ENCODE measurements around the gene CCDC141. TPM values are rescaled to one million over a fixed set of nuclear protein-coding genes. Genes with fewer than 3 reads are reported as not detected.

The CCDC141 gene
- total RNA-seq, 4 donors from 2014 or later = 4.3 to 8.1 (median 6.1) TPM

DNA sequence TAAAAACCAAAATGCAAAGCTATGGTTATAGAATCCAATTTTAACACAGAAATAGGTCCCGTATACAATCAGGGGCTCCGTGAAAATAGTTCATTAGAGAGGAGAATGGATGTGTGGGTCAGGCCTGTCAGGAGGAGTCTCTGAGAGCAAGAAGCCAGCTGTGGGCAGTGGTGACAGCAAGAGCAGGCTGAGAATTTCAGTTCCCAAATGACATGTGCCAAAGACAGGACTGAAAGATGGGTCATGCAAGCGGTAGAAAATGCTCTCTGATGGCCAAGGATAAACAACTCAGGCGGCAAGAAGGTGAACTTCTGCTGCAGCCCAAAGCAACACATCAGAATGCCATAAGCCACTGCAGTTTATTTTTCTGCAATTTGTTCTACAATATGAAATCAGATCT is 100.4 kb downstream of the CCDC141 start:
- no peak overlapping the region for H3K27ac ChIP-seq
- no peak overlapping the region for H3K4me3 ChIP-seq (replicated peaks in 1 of 3)
- DNase-seq = no peak
- H3K4me1 ChIP-seq = no peaks in the 10 kb centered on the region
- 82 to 89% methylated on average over 4 of the region's 4 CpGs for WGBS, 2 donors
- no peaks in the 10 kb centered on the region for H3K27me3 ChIP-seq
- H3K36me3 ChIP-seq = no peaks in the 10 kb centered on the region
- intact Hi-C loops (cut with DNase I) = no loop called here
- H3K9me3 ChIP-seq = no peaks in the 10 kb centered on the region
- TF ChIP-seq POLR2A (IDR thresholded peaks at IDR 0.05) (no peak), CTCF (IDR thresholded peaks at IDR 0.05) (no peak)

- no peaks in the 10 kb centered on the region for H3K4me1 ChIP-seq
- no peak overlapping the region for H3K4me3 ChIP-seq (replicated peaks in 1 of 3)
- WGBS, 2 donors = 78 to 87% methylated on average over 2 of the region's 2 CpGs
- no peak overlapping the region for H3K27ac ChIP-seq
- no peak for TF ChIP-seq POLR2A (IDR thresholded peaks at IDR 0.05)
- no peak for TF ChIP-seq CTCF (IDR thresholded peaks at IDR 0.05)
- intact Hi-C loops (cut with DNase I) = no loop called here
- H3K36me3 ChIP-seq = no peaks in the 10 kb centered on the region
- H3K9me3 ChIP-seq = no peaks in the 10 kb centered on the region
- no peak for DNase-seq
- no peaks in the 10 kb centered on the region for H3K27me3 ChIP-seq
Observed at GRCh38 chr2:178949151-178949550, 100.8 kb downstream of the CCDC141 start.

DNA sequence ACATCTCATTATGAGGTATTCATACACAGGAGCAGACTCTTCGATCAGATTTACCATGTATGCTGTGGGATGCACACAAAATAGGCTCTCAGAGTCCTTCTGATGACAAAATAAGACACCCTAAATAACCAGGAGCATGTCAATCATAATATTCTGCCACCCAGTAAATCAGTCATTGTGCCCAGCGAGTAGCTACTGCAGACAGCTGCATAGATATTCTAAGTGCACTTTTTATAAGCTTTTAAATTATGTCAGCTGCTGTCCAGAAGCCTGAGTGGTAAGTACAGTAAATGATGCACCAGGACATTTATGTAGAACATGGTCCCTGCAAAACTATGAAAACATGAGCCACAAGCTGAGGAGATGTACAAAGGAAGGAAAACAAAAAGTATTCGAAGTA is 102.9 kb downstream of the CCDC141 start:
- intact Hi-C loops (cut with DNase I) = no loop called here
- no peaks in the 10 kb centered on the region for H3K36me3 ChIP-seq
- H3K27ac ChIP-seq = no peak overlapping the region
- no peaks in the 10 kb centered on the region for H3K27me3 ChIP-seq
- H3K4me3 ChIP-seq (replicated peaks in 1 of 3) = no peak overlapping the region
- DNase-seq = no peak
- TF ChIP-seq POLR2A (IDR thresholded peaks at IDR 0.05) = no peak
- TF ChIP-seq CTCF (IDR thresholded peaks at IDR 0.05) = no peak
- H3K9me3 ChIP-seq = no peaks in the 10 kb centered on the region
- WGBS, 2 donors = 91 to 93% methylated on average over 3 of the region's 3 CpGs
- no peaks in the 10 kb centered on the region for H3K4me1 ChIP-seq

GRCh38 chr2:178946494-178946893 is 103.4 kb downstream of the CCDC141 start:
- 68 to 70% methylated on average over 3 of the region's 3 CpGs for WGBS, 2 donors

GRCh38 chr2:178943745-178944144 is 106.2 kb downstream of the CCDC141 start:
- Histone ChIP-seq H3K4me3 (replicated peaks in 1 of 3) (no peak overlapping the region), H3K27ac (no peak overlapping the region), H3K9me3 (no peaks in the 10 kb centered on the region), H3K36me3 (no peaks in the 10 kb centered on the region), H3K27me3 (no peaks in the 10 kb centered on the region), H3K4me1 (no peaks in the 10 kb centered on the region)
- TF ChIP-seq POLR2A (IDR thresholded peaks at IDR 0.05) (no peak), CTCF (IDR thresholded peaks at IDR 0.05) (no peak)
- intact Hi-C loops (cut with DNase I) = no loop called here
- DNase-seq = no peak
- WGBS, 2 donors = 84 to 86% methylated on average over 1 of the region's 1 CpG

More at GRCh38 chr2:178946494-178946893, 103.4 kb downstream of the CCDC141 start:
- TF ChIP-seq POLR2A (IDR thresholded peaks at IDR 0.05) = no peak
- H3K36me3 ChIP-seq = no peaks in the 10 kb centered on the region
- intact Hi-C loops (cut with DNase I) = no loop called here
- no peak overlapping the region for H3K27ac ChIP-seq
- H3K9me3 ChIP-seq = no peaks in the 10 kb centered on the region
- H3K4me3 ChIP-seq (replicated peaks in 1 of 3) = no peak overlapping the region
- DNase-seq = no peak
- H3K4me1 ChIP-seq = no peaks in the 10 kb centered on the region
- H3K27me3 ChIP-seq = no peaks in the 10 kb centered on the region

GRCh38 chr2:178934571-178934970 is 115.4 kb downstream of the CCDC141 start:
- no peak for DNase-seq
- H3K4me1 ChIP-seq = no peaks in the 10 kb centered on the region
- no peaks in the 10 kb centered on the region for H3K36me3 ChIP-seq
- TF ChIP-seq POLR2A (IDR thresholded peaks at IDR 0.05) (no peak), CTCF (IDR thresholded peaks at IDR 0.05) (no peak)
- no peak overlapping the region for H3K27ac ChIP-seq
- intact Hi-C loops (cut with DNase I) = no loop called here
- no peak overlapping the region for H3K4me3 ChIP-seq (replicated peaks in 1 of 3)
- no peaks in the 10 kb centered on the region for H3K9me3 ChIP-seq
- no peaks in the 10 kb centered on the region for H3K27me3 ChIP-seq
